Measurements from ENCODE around the gene SLC37A1.

SLC37A1 gene

GRCh38 chr21:42526379-42526727 is 12.7 kb downstream of the SLC37A1 start:
- no peak for DNase-seq (ENCODE audit: low read depth in 3 of 3)

- DNase-seq (ENCODE audit: low read depth in 3 of 3): no peak
Observed at GRCh38 chr21:42527127-42527488, 13.5 kb downstream of the SLC37A1 start.

- no peak for DNase-seq (ENCODE audit: low read depth in 3 of 3)
Observed at GRCh38 chr21:42527489-42528158, 14.0 kb downstream of the SLC37A1 start.

GRCh38 chr21:42530167-42530518 is 16.5 kb downstream of the SLC37A1 start:
- DNase-seq (ENCODE audit: low read depth in 3 of 3): no peak

GRCh38 chr21:42531771-42532170 is 18.1 kb downstream of the SLC37A1 start:
- DNase-seq (ENCODE audit: low read depth in 3 of 3): no peak

GRCh38 chr21:42532466-42533181 is 19.0 kb downstream of the SLC37A1 start:
- no peak for DNase-seq (ENCODE audit: low read depth in 3 of 3)

- DNase-seq (ENCODE audit: low read depth in 3 of 3): no peak
Observed at GRCh38 chr21:42533306-42533962, 19.8 kb downstream of the SLC37A1 start.

- DNase-seq (ENCODE audit: low read depth in 3 of 3): no peak
Observed at GRCh38 chr21:42533963-42534355, 20.3 kb downstream of the SLC37A1 start.

GRCh38 chr21:42534421-42535378 is 21.0 kb downstream of the SLC37A1 start:
- no peak for DNase-seq (ENCODE audit: low read depth in 3 of 3)

GRCh38 chr21:42535602-42536171 is 22.0 kb downstream of the SLC37A1 start:
- DNase-seq (ENCODE audit: low read depth in 3 of 3): no peak

GRCh38 chr21:42536601-42537000 is 22.9 kb downstream of the SLC37A1 start:
- no peak for DNase-seq (ENCODE audit: low read depth in 3 of 3)

- DNase-seq (ENCODE audit: low read depth in 3 of 3): no peak
Observed at GRCh38 chr21:42537106-42537742, 23.6 kb downstream of the SLC37A1 start.

- no peak for DNase-seq (ENCODE audit: low read depth in 3 of 3)
Observed at GRCh38 chr21:42538479-42539275, 25.0 kb downstream of the SLC37A1 start.

- DNase-seq (ENCODE audit: low read depth in 3 of 3): no peak
Observed at GRCh38 chr21:42539342-42539741, 25.7 kb downstream of the SLC37A1 start.

- no peak for DNase-seq (ENCODE audit: low read depth in 3 of 3)
Observed at GRCh38 chr21:42539931-42540343, 26.3 kb downstream of the SLC37A1 start.

GRCh38 chr21:42540396-42540795 is 26.7 kb downstream of the SLC37A1 start:
- DNase-seq (ENCODE audit: low read depth in 3 of 3): no peak

GRCh38 chr21:42541174-42541573 is 27.5 kb downstream of the SLC37A1 start:
- DNase-seq (ENCODE audit: low read depth in 3 of 3): no peak

GRCh38 chr21:42541618-42542017 is 28.0 kb downstream of the SLC37A1 start:
- DNase-seq (ENCODE audit: low read depth in 3 of 3): no peak

- DNase-seq (ENCODE audit: low read depth in 3 of 3): no peak
Observed at GRCh38 chr21:42542196-42542595, 28.5 kb downstream of the SLC37A1 start.

GRCh38 chr21:42542596-42542995 is 28.9 kb downstream of the SLC37A1 start:
- no peak for DNase-seq (ENCODE audit: low read depth in 3 of 3)

All from stimulated activated CD4-positive, alpha-beta T cell treated with anti-CD3 and anti-CD28 coated beads, TNF-alpha, amount 100 ng/mL, for 4 hours (primary cell).